Fibroblast of the aortic adventitia (primary cell): ENCODE data around the gene LAG3. TPM values are rescaled to one million over a fixed set of nuclear protein-coding genes. Genes with fewer than 3 reads are reported as not detected.

Source experiments
- DNase-seq: peaks from one replicate; pipeline ENCODE4 v3.0.0-alpha.2; 2010; ENCODE audit warnings: low read depth
- H3K4me3 ChIP-seq: 2 replicates; pipeline ENCODE4 v1.5.1; 2011; ENCODE audit warnings: low read depth, mild to moderate bottlenecking, control low read depth, low read length, moderate library complexity
- total RNA-seq: library from RNA; depleted of rRNA; stranded (reverse); fragments of >200 nt; gene quantifications from 2 replicates; pipeline ENCODE4 v1.2.3, GENCODE V29; 2012; ENCODE audit warnings: low replicate concordance
- TF ChIP-seq, protein P1 (sequence below): IDR thresholded peaks from 2 replicates; pipeline ENCODE4 v1.5.1; 2011; ENCODE audit warnings: mild to moderate bottlenecking, low read length, control low read depth, inconsistent platforms; ENCODE audit not compliant: insufficient read depth

Gene LAG3
- total RNA-seq, 1 donor: not detected

DNA sequence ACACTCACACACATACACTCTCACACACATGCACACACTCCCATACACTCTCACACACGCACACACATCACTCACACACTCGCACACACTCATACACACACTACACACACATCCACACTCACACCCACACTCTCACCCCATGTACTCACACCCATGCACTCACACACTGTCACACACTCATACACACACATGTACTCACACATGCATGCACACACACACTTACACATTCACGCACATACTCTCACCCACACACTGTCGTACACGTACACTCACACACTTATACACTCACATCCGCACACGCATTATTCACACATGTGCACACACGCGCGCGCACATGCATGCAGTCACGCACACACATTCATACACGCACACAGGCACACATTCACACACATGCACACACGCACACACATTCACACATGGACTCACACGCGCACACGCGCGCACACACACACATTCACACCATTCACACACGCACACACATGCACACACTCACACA is 45.4 kb downstream of the LAG3 start:
- TF ChIP-seq, protein P1, sequence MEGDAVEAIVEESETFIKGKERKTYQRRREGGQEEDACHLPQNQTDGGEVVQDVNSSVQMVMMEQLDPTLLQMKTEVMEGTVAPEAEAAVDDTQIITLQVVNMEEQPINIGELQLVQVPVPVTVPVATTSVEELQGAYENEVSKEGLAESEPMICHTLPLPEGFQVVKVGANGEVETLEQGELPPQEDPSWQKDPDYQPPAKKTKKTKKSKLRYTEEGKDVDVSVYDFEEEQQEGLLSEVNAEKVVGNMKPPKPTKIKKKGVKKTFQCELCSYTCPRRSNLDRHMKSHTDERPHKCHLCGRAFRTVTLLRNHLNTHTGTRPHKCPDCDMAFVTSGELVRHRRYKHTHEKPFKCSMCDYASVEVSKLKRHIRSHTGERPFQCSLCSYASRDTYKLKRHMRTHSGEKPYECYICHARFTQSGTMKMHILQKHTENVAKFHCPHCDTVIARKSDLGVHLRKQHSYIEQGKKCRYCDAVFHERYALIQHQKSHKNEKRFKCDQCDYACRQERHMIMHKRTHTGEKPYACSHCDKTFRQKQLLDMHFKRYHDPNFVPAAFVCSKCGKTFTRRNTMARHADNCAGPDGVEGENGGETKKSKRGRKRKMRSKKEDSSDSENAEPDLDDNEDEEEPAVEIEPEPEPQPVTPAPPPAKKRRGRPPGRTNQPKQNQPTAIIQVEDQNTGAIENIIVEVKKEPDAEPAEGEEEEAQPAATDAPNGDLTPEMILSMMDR: no peak
- no peak overlapping the region for H3K4me3 ChIP-seq
- no peak for DNase-seq

DNA sequence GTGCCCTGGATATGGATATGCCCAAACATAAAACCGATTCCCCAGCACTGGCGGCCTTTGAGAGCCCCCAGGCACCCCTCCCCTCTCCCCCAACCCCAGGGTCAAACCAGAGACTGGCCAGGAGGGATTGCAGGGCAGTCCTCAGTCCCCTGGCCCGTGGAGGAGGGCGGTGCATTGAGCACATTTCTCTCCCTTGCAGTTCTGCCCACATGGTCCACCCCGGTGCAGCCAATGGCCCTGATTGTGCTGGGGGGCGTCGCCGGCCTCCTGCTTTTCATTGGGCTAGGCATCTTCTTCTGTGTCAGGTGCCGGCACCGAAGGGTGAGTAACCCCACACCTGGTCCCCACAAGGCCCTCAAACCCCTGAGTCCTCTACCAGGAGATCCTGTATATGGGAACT is 45.9 kb downstream of the LAG3 start:
- H3K4me3 ChIP-seq: no peak overlapping the region
- no peak for DNase-seq
- TF ChIP-seq, protein P1: no peak

DNA sequence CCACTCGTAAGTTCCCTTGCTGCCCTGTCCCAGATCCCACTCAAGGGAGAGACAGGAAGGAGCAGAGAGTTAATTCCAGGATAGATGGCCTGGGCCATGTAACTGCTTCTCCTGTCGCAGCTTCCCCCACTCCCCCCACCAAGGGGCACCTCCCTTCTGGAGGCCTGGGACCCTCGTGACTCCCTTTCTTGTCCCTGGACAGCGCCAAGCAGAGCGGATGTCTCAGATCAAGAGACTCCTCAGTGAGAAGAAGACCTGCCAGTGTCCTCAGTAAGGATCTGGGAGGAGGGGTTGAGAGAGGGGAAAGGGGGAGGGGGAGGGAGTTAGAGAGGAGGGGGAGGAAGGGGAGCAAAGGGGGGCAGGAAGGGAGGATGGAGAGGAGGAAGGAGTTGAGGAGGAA is 46.3 kb downstream of the LAG3 start:
- DNase-seq: no peak

DNA sequence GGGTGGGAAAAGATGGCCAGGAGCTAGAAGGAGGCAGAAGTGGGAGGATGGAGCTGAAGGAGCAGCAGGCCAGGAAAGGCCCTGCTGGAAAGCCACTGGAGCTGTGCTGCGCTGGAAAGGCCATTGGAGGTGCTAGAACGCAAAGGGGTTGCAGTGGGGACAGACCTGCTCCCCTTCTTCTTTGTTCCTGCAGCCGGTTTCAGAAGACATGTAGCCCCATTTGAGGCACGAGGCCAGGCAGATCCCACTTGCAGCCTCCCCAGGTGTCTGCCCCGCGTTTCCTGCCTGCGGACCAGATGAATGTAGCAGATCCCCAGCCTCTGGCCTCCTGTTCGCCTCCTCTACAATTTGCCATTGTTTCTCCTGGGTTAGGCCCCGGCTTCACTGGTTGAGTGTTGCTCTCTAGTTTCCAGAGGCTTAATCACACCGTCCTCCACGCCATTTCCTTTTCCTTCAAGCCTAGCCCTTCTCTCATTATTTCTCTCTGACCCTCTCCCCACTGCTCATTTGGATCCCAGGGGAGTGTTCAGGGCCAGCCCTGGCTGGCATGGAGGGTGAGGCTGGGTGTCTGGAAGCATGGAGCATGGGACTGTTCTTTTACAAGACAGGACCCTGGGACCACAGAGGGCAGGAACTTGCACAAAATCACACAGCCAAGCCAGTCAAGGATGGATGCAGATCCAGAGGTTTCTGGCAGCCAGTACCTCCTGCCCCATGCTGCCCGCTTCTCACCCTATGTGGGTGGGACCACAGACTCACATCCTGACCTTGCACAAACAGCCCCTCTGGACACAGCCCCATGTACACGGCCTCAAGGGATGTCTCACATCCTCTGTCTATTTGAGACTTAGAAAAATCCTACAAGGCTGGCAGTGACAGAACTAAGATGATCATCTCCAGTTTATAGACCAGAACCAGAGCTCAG is 47.0 kb downstream of the LAG3 start:
- TF ChIP-seq, protein P1: no peak
- DNase-seq: no peak
- H3K4me3 ChIP-seq: no peak overlapping the region

More for the DNA sequence above, 46.3 kb downstream of the LAG3 start:
- no peak overlapping the region for H3K4me3 ChIP-seq
- TF ChIP-seq, protein P1: no peak

DNA sequence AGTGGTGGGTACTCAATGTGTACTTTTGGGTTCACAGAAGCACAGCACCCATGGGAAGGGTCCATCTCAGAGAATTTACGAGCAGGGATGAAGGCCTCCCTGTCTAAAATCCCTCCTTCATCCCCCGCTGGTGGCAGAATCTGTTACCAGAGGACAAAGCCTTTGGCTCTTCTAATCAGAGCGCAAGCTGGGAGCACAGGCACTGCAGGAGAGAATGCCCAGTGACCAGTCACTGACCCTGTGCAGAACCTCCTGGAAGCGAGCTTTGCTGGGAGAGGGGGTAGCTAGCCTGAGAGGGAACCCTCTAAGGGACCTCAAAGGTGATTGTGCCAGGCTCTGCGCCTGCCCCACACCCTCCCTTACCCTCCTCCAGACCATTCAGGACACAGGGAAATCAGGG is 47.8 kb downstream of the LAG3 start:
- no peak for DNase-seq
- TF ChIP-seq, protein P1: no peak
- no peak overlapping the region for H3K4me3 ChIP-seq

DNA sequence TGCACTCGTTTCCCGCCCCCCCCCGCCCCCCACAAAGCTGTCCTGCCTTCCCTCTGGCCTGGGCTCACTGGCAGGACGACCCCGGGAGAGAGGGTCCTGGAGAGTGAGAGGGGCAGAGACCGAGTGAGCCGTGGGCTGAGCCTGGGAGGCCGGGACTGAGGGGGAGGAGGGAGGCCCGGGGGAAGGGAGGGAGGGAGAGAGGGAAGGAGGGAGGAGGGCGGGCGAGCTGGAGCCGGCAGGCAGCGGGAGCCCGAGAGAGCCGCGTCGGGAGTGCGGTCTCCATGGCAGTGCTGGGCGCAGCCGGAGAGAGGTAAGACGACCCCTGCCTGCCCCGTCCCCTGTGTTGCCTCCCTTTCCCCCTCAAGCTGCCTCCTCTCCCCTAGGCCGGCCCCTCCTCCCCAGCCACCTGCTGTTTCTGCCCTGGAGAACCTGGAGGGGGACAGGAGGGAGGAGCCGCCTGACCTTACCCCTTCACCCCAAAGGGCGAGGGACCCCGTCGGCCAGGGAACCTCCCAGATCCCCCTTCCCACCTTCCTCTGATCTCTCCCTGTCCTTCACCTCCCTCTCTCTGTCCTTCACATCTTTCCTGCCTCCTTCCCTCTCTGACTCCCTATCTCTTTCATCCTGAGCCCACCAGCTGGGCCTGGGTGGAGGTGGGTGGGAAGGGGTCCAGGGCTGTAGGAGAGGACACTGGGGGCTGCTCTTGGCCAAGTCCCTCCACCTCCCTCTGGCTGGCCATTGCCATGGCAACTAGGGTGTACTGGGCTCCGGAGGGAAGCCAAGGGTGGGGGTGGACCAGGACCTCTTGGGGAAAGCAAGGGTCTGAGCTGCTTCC is 49.5 kb downstream of the LAG3 start, which contains the start of gene GPR162:
TSS of gene GPR162 (plus strand) at position 231 of the 835 bp plus-strand sequence. CDS start 2,078 bp downstream, outside the sequence.
- peak within 1 kb of the TSS; percentile 65 for H3K4me3 ChIP-seq
- peak; percentile 48 for DNase-seq
- TF ChIP-seq, protein P1: no peak
